ENCODE data around the gene ENOX1. TPM values are rescaled to one million over a fixed set of nuclear protein-coding genes. Genes with fewer than 3 reads are reported as not detected.

ENOX1 gene
- total RNA-seq, 1 donor from 2014 or later = 3.0 TPM

DNA sequence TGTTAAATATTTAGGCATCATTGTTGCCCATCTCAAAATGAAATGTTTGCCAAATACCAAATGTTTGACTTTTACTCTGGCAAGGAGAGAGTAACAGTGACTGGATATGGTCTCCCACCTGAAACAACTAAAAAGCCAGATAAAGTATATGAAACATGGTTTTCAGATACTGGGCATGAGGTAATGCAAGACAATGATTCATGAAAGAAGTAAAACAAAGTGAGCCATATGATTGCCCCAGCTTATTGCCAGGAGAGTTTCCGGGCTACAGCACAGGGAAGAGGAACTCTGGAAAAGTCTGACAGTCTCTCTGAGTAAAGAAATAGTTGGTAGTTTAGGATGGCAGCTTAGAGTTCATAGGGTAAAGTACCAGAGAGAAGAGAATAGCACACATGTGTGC, 408.8 kb downstream of the ENOX1 start:
- no peaks in the 10 kb centered on the region for H3K27me3 Mint-ChIP-seq (ENCODE audit: low read depth)
- peaks cover 20% of the 10 kb centered on the region for H3K9me3 Mint-ChIP-seq
- TF ChIP-seq CTCF (IDR thresholded peaks at IDR 0.05; ENCODE audit: unreplicated experiment) = no peak
- H3K27ac Mint-ChIP-seq = no peak overlapping the region
- H3K36me3 Mint-ChIP-seq = peaks cover 10% of the 10 kb centered on the region
- H3K4me3 Mint-ChIP-seq = no peak overlapping the region
- no peak for DNase-seq (ENCODE audit: low spot score in 2 of 2, unreplicated experiment in 2 of 2)
- H3K4me1 Mint-ChIP-seq = peaks cover 6% of the 10 kb centered on the region

- Mint-ChIP-seq H3K27me3 (ENCODE audit: low read depth) (no peaks in the 10 kb centered on the region), H3K4me1 (peaks cover 9% of the 10 kb centered on the region), H3K27ac (no peak overlapping the region)
Measured at GRCh38 chr13:43377149-43377548, 409.6 kb downstream of the ENOX1 start.

GRCh38 chr13:43376596-43376995, 410.2 kb downstream of the ENOX1 start:
- Mint-ChIP-seq H3K27me3 (ENCODE audit: low read depth) (no peaks in the 10 kb centered on the region), H3K4me1 (peaks cover 9% of the 10 kb centered on the region), H3K9me3 (peaks cover 20% of the 10 kb centered on the region), H3K36me3 (peaks cover 10% of the 10 kb centered on the region), H3K4me3 (no peak overlapping the region), H3K27ac (no peak overlapping the region)
- DNase-seq (ENCODE audit: low spot score in 2 of 2, unreplicated experiment in 2 of 2) = no peak
- no peak for TF ChIP-seq CTCF (IDR thresholded peaks at IDR 0.05; ENCODE audit: unreplicated experiment)

More at GRCh38 chr13:43377149-43377548, 409.6 kb downstream of the ENOX1 start:
- Mint-ChIP-seq H3K4me3 (no peak overlapping the region), H3K9me3 (peaks cover 20% of the 10 kb centered on the region), H3K36me3 (peaks cover 10% of the 10 kb centered on the region)
- TF ChIP-seq CTCF (IDR thresholded peaks at IDR 0.05; ENCODE audit: unreplicated experiment) = no peak
- DNase-seq (ENCODE audit: low spot score in 2 of 2, unreplicated experiment in 2 of 2) = no peak

- peaks cover 9% of the 10 kb centered on the region for H3K4me1 Mint-ChIP-seq
- peaks cover 10% of the 10 kb centered on the region for H3K36me3 Mint-ChIP-seq
- H3K9me3 Mint-ChIP-seq = peaks cover 20% of the 10 kb centered on the region
- no peak for TF ChIP-seq CTCF (IDR thresholded peaks at IDR 0.05; ENCODE audit: unreplicated experiment)
- no peak overlapping the region for H3K27ac Mint-ChIP-seq
- no peak overlapping the region for H3K4me3 Mint-ChIP-seq
- H3K27me3 Mint-ChIP-seq (ENCODE audit: low read depth) = no peaks in the 10 kb centered on the region
- DNase-seq (ENCODE audit: low spot score in 2 of 2, unreplicated experiment in 2 of 2) = no peak
Measured at GRCh38 chr13:43375797-43376465, 410.8 kb downstream of the ENOX1 start.

DNA sequence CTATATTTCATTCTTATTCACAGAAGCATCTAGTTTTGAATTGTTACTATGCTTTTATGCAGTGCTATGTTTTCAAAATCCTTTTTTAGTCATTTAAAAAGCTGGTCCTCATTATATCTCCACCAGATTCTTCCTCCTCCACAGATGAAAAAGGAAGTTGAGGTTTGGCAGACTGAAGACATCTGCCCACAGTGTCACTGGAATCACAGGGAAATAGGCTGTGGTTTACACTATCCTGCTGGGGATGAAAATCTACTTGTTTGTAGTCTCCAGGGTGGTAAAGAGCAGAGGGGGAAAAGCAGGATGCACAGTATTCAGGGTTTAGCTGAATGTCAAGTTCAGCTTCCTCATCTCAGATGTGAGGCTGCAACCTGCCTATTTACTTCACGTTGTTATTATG, 412.2 kb downstream of the ENOX1 start:
- Mint-ChIP-seq H3K4me3 (no peak overlapping the region), H3K27ac (no peak overlapping the region), H3K9me3 (peaks cover 19% of the 10 kb centered on the region), H3K4me1 (peaks cover 11% of the 10 kb centered on the region), H3K36me3 (peaks cover 8% of the 10 kb centered on the region), H3K27me3 (ENCODE audit: low read depth) (no peaks in the 10 kb centered on the region)
- no peak for TF ChIP-seq CTCF (IDR thresholded peaks at IDR 0.05; ENCODE audit: unreplicated experiment)
- no peak for DNase-seq (ENCODE audit: low spot score in 2 of 2, unreplicated experiment in 2 of 2)

Data from mesothelial cell of epicardium (in vitro differentiated cells).